AG08396 (cell line): ENCODE data around the gene SIX5.

ENCODE experiments used
- DNase-seq: peaks from one replicate; pipeline ENCODE4 v3.0.0; 2012; ENCODE audit warnings: low spot score, mixed read lengths

SIX5 gene

DNA sequence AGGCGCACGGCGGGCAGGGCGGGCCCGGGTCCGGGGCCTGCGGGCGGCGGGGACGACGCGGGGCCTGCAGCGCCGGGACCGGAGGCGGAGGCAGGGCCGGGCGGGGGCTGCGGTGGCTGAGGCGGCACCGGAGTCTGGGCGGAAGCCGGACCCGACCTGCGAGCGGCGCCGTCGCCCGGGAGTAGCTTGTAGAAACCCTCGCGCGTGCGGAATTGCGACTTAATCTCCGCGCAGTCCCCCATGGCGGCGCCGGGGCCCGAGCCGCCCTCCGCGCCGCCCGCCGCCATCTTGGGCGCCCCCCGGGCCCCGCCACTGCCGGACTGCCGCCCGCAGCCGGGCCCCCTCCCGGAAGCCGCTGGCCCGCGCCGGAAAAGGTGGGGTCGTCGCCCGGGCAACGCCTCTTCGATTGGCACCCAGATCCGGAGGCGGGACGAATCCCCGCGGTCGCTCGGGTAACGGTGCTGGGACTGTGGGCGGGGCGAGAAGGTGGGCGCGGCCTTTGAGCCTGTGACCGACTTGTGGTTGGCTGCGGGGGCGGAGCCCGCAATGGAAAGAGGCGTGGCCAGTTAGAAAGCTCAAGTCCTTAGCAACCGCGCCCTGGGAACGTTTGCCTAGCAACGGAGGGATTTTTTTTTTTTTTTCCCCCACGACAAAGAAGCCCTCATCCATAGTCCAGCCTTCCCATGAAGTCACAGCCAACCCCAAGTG, 23.6 kb upstream of the SIX5 start, which contains the start of gene DMWD:
DMWD (minus strand) TSS at position 376 of the 708 bp plus-strand sequence; CDS start at position 287, 89 bp downstream.
- DNase-seq: peak; percentile 98

DNA sequence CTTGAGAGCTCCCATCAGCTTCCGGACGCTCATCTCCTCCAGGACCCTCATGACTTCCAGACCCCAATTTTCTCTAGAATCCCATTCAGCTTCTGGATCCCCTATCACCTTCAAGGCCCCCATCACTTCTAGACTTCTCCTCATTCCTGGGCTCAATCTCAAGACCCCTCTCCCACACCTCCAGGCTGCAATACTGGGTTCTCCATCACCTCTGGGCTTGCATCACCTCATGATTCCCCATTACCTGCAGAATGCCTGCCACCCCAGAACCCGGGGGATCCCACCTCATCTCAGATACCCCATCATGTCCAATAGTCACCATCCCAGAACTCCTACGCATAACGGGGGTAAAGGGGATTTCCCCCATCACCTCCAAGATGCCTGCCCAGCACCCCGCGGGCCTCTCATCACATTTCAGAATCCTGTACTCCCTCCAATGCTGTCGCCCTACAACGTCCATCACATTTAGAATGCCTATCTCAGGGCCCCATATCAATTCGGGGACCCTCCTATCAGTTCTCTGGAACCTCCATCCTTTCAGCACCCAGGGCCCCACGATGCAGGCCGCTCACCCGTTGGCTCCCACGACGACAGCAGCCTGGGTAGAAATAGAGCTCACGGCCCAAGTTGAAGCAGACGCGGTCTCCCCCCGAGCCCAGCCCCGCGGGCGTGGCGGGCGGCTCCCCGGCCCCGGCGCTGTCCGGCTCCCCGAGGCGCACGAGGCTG, 22.9 kb upstream of the SIX5 start:
- no peak for DNase-seq

DNA sequence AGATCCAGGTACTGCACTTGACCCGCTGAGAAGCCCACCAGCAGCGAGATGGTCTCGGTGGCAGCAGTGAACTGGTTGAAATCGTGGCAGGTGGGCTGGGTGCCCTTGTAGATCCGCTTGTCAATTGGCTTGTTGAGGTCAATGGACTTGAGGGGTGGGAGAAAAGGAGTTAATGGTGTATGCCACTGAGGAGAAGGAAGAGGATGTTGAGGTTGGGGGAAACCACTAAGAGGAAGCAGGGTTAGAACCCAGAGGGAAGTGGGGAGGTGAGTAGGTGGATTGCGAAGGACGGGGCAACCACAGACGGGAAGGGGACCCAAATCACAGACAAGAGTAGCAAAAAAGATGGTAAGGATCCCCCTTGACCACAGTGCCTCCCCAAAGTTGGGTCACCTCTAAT, 21.9 kb upstream of the SIX5 start:
- DNase-seq: no peak

DNA sequence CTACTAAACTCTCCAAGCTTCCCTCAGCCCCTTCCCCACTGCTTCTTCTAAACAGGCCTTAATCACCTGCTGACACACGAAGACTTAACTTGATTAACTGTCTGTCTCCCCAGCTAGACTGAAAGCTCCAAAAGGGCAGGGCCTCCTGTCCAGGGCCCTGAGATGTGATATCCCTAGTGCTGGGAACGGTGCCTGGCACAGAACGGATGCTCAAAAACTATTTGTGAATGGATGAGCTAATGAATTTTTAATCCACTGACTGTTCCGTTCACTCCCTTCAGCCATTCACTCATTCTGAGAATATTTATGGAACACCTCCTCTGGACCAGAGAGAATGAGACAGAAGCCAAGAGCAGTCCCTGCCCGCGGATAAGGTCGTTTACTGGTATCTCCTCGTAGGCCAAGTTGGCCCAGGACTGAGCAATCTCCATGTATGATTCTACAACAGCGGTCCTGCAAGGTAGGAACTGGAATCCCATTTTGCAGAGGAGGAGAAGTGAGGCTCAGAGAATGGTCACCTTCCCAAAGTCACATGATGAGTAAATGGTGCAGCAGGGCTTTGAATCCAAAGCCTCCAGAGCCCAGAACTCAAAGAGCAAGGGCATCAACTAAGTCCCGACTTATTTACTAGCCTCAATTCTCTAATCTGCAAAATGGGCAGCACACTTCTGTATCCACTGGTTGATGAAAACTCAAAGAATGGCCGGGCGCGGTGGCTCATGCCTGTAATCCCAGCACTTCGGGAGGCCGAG, 20.2 kb upstream of the SIX5 start:
- no peak for DNase-seq

DNA sequence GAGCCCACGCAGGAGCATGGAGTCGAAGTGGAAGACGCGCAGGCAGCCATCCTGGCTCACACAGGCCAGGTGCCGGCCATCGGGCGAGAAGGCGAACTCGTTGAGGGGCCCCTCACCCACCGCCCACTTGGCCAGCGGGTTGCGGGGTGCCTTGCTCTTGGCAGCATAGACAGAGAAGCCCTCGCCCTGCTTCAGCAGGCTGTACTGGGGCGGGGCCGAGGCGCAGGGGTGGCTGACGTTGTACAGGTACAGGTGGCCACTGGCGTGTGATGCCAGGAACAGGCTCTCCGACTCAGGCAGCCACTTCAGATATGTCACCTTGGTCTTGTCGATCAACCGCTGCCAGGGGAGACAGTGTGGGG, 17.5 kb upstream of the SIX5 start:
- DNase-seq: no peak

DNA sequence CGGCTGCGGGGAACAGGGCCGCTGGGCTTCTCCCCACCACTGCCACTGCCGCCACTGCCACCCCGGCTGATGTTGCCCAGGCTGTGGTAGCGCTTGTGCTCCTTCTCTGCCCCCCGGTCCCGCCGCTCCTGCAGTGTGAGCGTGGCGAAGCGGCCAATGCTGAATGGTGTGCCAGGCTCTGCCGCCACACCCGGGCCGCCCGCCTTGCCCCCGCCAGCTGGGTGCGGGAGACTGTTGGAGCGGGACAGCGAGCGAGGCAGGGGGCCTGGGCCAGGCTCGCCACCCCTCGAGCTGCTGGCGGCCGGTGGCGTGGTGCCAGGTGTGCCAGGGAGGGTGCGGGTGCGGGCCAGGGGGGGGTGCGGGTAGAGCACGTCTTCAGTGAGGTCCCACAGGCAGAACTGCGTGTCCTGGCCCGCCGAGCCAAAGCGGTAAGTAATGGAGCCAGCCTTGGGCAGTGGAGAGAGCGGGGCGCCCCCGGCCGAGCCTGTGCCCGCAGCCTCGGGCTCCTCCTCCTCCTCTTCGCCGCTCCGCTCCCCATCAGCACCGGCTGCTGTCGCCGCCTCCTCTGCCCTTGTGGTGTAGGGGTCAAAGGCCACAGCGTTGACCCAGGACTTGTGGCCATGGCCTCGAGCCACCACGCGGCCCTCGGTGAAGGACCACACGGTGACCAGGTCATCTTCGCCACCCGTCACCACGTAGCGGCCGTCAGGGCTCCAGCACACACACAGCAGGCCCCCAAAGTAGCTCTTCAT, 16.9 kb upstream of the SIX5 start:
- DNase-seq: no peak

DNA sequence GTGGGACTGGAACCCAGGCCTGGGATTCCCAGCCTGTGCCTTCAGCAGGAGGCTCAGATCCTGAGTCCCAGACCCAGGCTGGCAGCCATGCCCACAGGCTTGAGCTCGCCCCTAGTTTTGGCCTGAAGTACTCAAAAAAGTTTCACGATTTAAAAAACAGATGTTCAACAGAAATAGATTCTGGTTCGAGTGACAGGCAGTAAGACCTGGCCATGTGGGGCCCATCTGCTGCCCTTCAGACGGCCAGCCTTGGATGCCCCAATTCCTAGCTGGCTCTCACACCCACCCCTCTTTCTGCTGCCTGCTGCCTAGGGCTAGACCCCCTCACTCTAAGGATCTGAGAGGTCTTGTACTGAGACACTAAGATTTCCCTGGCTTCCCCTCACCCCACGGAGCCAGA, 16.0 kb upstream of the SIX5 start:
- DNase-seq: no peak

DNA sequence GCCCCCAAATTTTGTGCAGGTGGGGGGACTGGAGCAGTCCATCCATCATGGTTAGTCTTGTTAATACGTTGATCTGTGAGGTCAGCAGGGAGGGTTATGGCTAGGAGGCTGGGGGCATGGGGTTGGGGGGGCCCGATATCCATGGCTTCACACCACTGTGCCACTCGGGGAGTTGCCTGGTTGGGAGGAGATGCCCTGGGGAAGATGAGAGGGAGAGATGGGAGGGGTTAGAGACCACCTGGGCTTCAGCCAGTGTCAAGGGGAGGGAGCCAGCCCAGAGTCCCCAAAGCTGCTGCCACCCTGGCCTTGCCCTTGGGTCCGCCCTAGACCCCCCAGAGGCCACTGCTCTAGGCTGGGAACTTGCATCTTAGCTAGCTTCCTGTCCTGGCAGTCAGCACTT, 15.0 kb upstream of the SIX5 start:
- DNase-seq: no peak

DNA sequence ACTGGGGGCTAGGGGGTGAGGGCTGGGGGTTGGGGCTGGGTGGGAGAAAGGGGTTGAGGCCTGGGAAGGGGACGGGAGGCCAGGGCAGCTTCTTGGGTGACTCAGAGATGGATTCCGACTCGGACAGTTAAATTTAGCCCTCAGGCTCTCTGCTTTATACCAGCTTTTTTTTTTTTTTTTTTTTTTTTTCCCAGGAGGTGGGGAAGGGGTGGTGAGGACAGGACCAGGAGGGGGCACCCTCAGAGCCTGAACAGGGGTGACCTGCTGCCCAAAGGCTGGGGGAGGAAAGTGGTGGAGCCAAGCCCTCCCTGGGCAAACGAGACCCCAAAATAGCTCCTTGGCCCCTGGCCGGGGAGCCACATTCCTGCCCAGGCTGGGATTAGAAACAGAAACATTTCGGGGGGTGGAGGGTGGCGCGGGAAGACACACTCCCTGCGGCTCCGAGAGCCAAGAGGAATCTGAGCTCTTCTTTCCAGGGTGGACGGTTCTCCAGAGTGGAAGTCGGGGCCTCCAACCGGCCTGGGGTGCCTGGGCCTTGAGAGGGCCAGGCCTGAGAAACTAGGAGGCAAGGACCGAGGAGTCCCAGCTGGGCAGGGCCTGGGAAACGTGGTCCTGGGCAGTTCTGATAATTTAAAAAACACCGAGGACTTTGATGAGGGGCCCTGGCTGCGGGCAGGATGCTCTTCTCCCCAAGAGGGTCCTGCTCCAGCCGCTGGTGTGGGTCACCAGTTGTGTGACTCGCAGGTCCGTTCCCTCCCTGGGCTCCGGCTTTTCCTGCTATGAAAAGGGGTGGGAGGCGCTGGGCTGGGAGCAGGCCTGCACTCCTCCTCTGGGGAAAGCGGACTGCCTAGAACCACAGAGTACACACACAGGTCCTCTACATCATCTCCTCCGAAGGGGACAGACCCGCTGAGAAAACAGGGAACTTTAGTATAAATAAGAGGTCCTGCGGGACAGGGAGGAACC, 14.1 kb upstream of the SIX5 start:
- DNase-seq: peak; percentile 88

DNA sequence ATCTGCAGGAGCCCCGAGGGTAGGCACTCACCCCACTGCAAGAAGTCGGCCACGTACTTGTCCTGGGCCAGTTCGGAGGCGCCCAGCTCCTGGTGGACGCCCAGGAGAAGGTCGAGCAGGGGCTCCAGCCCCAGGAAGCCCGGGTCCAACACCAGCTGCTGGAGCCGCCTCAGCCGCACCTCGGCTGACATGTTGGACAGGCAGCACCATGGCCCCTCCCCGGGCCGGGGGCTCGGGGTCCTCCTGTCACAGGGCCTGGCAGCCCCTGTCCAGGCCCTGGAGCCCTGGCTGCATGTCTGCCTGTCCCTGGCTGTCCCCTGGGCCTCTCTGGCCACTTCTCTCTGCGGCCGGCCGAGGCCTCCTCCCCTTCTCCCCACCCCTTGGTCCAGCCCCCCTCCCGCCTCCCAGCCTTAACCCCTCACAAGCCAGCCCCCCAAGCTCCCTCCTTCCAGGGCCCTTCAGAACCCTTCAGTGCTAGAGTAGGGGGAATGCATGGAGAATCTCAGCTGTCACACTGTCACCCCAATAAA, 13.2 kb upstream of the SIX5 start, which contains the start of gene DMPK:
DMPK (minus strand) TSS at position 329 of the 530 bp plus-strand sequence; CDS start at position 191, 138 bp downstream.
- DNase-seq: peak; percentile 70

DNA sequence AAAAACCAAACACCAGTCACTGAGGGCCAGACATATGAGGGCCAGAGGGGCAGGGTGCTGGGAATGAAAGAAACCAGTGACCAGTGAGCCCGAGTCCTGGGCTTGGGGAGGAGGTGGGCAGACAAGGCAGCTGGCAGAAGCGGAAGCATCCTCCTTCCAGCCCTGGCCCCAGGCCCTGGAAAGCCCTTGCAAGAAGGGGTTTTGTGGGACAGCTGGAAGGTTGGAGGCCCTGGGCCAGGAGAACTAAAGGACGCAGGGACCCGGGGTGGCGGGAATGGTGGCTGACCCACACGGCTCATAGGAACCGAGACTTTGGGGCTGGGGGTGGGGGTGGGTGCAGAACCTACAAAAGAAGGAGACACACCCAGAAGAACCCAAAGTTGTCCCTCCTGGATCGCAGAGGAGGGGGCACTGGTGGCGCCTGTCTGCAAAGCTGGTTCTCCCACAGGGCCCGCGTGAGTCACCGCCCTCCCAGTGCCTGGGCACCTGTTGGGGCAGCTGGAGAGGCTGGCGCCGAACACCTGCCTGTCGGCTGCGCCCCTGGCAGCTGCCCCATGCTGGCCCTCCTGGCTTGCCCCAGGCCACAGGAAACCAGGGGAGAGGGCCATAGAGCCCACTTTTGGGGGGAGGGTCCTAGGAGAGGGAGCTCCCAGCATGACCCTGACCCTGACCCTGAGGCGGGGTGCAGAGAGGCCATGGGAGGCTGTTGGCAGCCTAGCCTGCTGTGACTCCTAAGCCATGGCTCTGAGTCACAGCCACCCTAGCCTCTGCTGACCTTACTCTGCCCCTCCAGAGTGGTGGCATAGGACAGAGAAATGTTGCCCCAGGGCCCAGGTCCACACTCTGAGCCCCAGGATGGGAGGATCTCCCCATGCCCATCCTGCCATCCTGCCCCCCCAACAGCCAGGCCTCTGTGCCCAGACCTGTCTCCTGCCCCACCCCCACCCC, 12.4 kb upstream of the SIX5 start:
- DNase-seq: peak; percentile 67

DNA sequence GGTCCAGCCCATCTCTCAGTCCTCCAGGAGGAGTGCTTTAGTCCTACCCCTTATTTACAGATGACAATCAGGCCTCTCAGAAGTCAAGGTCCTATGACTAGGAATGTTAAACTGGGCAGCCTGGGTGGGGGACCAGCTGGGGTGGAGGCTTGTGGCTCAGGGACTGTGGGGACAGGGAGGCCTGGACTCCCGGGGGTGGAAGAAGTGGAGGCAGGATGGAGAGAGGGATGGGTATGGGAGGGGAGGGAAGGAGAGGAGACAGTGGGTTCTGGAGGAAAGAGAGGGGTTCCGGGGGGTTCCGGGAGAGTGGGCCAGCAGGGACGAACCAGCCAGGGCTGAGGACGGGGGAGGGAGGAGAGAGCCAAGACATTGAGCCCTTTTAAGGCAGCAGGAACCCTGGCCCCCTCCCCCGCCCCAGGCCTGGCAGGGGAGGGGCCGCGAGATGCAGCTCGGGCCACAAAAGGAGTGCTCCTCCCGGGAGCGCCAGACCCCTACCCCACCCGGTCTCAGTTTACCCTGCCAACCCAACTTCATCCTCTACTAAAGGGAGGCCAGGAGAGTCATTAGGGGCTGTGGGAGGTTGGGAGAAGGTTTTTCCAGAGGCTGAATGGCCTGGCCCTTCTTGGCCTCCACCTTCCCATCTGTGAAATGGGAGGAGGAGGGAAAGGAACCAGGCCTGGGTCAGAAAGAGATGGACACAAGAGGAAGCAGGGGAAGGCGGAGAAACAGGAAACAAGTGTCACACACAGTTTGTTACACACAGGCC, 11.6 kb upstream of the SIX5 start:
- no peak for DNase-seq

DNA sequence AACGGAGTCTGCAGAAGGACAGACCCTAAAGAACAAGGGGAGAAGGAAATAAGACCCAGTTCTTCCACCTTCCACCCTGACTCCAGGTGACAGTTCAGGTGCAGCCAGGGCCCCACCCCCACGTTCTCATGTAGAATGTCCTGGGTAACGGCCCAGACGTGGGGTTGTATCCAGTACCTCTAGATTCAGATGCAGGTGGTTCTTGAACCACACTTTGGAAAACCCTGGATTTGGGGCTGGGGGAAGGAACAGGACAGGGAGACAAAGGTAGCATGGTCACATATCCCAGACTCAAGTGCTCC, 11.0 kb upstream of the SIX5 start:
- DNase-seq: no peak

DNA sequence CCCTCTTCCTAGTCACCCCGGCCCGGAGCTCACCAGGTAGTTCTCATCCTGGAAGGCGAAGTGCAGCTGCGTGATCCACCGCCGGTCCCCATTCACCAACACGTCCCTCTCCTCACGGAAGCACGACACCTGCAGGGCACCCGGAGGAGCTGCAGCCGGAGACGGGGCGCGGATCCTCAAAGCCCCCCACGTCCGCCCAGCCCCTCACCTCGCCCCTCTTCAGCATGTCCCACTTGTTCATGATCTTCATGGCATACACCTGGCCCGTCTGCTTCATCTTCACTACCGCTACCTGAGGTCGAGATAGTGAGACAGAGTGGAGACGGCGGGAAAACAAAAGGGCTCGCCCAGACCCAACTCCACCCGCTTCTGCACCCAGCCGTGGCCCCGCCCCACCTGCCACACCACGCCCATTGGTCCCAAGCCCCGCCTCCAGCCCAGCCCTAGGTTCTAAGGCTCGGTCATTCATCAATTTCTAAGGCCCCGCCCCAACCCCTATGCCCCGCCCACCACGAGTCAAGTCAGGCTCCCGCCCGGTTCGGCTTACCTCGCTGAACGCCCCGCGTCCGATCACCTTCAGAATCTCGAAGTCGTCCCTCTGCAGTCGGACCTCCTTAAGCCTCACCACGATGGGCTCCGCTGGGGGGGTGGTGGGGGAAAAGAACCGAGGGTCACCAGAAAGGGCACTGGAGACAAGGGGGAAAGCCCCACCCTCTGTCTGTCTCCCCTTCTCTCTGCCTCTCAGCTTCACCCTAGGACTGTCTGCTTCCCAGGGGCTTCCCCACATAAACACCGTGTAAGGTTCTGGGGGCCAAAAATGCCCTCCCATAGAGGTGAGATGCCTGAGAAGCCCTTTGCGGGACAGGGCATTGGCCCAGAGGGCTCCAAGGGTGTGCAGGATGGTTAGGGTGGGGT, 10.4 kb upstream of the SIX5 start:
- peak; percentile 75 for DNase-seq

DNA sequence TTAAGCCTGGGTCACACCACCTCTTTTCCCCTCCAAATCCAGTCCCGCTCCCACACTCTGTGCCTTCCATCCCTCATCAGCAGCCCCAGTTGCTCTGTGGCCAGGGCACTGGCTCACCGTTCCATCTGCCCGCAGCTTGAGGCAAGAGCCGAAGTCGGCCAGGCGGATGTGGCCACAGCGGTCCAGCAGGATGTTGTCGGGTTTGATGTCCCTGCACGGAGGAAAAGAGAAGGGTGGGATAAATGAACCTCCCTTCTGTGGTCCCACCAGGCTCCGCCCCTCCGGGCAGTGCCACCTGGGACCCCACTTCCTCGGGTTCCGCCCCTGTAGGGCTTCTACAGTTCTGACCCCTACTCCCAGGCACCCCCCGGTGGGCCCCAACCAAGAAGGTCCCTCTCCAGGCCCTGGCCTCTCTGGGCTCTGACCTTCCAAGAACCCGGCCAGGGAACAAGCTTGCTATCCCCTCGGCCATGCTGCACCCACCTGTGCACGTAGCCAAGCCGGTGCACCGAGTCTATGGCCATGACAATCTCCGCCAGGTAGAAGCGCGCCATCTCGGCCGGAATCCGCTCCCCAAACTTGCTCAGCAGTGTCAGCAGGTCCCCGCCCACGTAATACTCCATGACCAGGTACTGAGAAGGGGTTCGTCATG, 9.1 kb upstream of the SIX5 start:
- no peak for DNase-seq

DNA sequence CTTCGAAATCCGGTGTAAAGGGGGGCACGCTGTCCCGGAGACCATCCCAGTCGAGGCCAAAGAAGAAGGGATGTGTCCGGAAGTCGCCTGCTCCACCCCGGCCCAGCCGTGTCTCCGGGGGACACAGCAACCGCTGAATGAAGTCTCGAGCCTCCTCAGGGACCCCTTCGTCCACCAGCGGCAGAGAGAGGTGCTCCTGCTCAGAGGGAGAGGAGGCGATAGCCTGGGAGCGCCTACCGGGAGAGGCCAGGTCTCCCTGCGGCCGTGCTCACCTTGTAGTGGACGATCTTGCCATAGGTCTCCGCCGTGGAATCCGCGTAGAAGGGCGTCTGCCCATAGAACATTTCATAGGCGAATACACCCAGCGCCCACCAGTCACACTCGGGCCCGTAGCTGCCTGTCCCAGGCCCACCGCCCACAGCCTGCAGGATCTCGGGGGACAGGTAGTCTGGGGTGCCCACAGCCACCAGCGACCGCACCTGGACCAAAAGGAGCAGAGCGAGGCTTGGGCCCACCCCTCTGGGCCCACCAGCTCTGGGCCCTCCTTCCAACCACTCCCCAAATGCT, 8.4 kb upstream of the SIX5 start:
- DNase-seq: no peak

DNA sequence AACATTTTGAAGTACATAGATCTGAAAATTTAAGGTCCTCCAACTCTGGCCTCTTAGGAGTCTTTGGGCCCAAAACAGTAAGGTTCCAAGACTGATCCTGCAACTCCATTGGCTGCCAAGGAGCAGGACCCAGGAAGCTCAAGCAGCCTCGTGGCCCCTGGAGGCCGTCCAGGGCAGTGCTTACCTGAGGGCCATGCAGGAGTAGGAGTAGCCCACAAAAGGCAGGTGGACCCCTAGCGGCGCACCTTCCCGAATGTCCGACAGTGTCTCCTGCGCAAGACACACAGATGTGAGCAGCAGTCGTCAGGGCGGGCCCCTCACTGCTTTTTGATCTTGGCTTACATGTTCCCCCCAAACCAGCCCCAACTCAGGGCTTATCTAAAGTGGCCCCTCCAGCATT, 5.7 kb upstream of the SIX5 start:
- DNase-seq: no peak
